ENCODE results near the gene NFKB1. TPM values are rescaled to one million over a fixed set of nuclear protein-coding genes. Genes with fewer than 3 reads are reported as not detected.

NFKB1 gene
- total RNA-seq, 4 donors from 2014 or later: 18.8 to 56.3 (median 30.8) TPM

- H3K4me1 ChIP-seq: no peaks in the 10 kb centered on the region
- intact Hi-C loops (cut with DNase I; ENCODE audit: low total_unique reads): no loop called here
- no peak for TF ChIP-seq CTCF (IDR thresholded peaks at IDR 0.05)
- no peak for TF ChIP-seq POLR2A (IDR thresholded peaks at IDR 0.05)
Observed at GRCh38 chr4:102589743-102590142, 88.6 kb downstream of the NFKB1 start.

GRCh38 chr4:102592256-102592655 is 91.1 kb downstream of the NFKB1 start:
- Histone ChIP-seq H3K27me3 (no peaks in the 10 kb centered on the region), H3K27ac (no peak overlapping the region), H3K4me3 (no peak overlapping the region), H3K36me3 (no peaks in the 10 kb centered on the region), H3K9me3 (no peaks in the 10 kb centered on the region), H3K4me1 (no peaks in the 10 kb centered on the region)
- intact Hi-C loops (cut with DNase I; ENCODE audit: low total_unique reads): no loop called here
- DNase-seq: no peak
- TF ChIP-seq CTCF (IDR thresholded peaks at IDR 0.05): no peak
- TF ChIP-seq POLR2A (IDR thresholded peaks at IDR 0.05): no peak

More at GRCh38 chr4:102589743-102590142, 88.6 kb downstream of the NFKB1 start:
- Histone ChIP-seq H3K36me3 (no peaks in the 10 kb centered on the region), H3K9me3 (no peaks in the 10 kb centered on the region), H3K27ac (no peak overlapping the region), H3K27me3 (no peaks in the 10 kb centered on the region), H3K4me3 (no peak overlapping the region)
- DNase-seq: no peak

DNA sequence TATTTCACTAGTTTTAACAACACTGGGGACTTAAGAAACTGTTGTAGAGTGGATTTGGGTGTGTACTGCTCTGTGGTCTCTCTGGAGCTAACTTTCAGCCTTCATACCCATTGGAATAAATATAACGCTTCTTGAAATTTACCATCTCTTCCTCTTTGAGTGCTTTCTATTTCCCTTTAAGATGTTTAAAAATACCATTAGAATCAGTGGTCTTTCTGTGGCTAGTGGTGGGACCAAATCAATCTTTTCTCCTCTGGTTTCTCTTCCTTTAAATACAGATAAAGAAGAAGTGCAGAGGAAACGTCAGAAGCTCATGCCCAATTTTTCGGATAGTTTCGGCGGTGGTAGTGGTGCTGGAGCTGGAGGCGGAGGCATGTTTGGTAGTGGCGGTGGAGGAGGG is 92.0 kb downstream of the NFKB1 start:
- Histone ChIP-seq H3K4me1 (no peaks in the 10 kb centered on the region), H3K27ac (no peak overlapping the region), H3K27me3 (no peaks in the 10 kb centered on the region), H3K36me3 (no peaks in the 10 kb centered on the region), H3K4me3 (no peak overlapping the region), H3K9me3 (no peaks in the 10 kb centered on the region)
- TF ChIP-seq CTCF (IDR thresholded peaks at IDR 0.05): no peak
- TF ChIP-seq POLR2A (IDR thresholded peaks at IDR 0.05): no peak
- no peak for DNase-seq
- intact Hi-C loops (cut with DNase I; ENCODE audit: low total_unique reads): no loop called here

- Histone ChIP-seq H3K4me3 (no peak overlapping the region), H3K9me3 (no peaks in the 10 kb centered on the region), H3K27ac (no peak overlapping the region), H3K36me3 (no peaks in the 10 kb centered on the region), H3K27me3 (no peaks in the 10 kb centered on the region), H3K4me1 (no peaks in the 10 kb centered on the region)
- intact Hi-C loops (cut with DNase I; ENCODE audit: low total_unique reads): no loop called here
- no peak for DNase-seq
- TF ChIP-seq POLR2A (IDR thresholded peaks at IDR 0.05) (no peak), CTCF (IDR thresholded peaks at IDR 0.05) (no peak)
Observed at GRCh38 chr4:102594000-102594399, 92.8 kb downstream of the NFKB1 start.

DNA sequence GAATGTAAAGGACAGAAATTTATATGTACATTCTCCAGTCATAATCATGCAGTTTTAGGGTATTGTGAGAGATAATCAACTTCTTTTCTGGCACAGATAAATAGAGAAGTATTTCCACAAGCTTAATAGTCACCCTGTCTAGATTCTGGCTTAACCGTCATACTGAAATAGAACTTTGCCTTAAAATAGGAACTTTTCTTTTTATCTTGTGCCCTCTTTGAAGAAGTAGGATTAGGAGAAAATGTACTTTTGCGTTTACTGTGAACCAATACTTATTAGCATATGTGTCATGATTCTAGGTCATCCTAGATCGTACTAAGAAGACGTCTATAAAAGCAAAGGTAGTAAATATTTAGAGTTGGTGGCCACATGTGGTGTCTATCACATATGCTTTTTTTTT is 95.4 kb downstream of the NFKB1 start:
- no peak for DNase-seq
- Histone ChIP-seq H3K4me1 (no peaks in the 10 kb centered on the region), H3K9me3 (no peaks in the 10 kb centered on the region), H3K4me3 (no peak overlapping the region), H3K36me3 (no peaks in the 10 kb centered on the region), H3K27ac (no peak overlapping the region), H3K27me3 (no peaks in the 10 kb centered on the region)
- TF ChIP-seq CTCF (IDR thresholded peaks at IDR 0.05): no peak
- TF ChIP-seq POLR2A (IDR thresholded peaks at IDR 0.05): no peak
- intact Hi-C loops (cut with DNase I; ENCODE audit: low total_unique reads): no loop called here

Measured in uterus (tissue), 4 donors.